ENCODE data around the gene RAF1. TPM values are rescaled to one million over a fixed set of nuclear protein-coding genes. Genes with fewer than 3 reads are reported as not detected.
"Not testable (repeated sequence)": the region's sequence is repeated elsewhere in the genome, so short reads cannot be mapped to it uniquely, and the experiment has no call there.

The RAF1 gene
- polyA plus RNA-seq, 2 of the 4 experiments (the other 2 are of a cell fraction): 56.2 to 94.6 TPM

GRCh38 chr3:12633108-12633507 lies 30.8 kb downstream of the RAF1 start (continued):
- TF ChIP-seq REST (IDR thresholded peaks at IDR 0.05) (no peak), EHF (CRISPR knock-in tag; IDR thresholded peaks at IDR 0.05) (no peak), MAX (IDR thresholded peaks at IDR 0.05) (no peak), USF2 (IDR thresholded peaks at IDR 0.05) (no peak), E2F6 (IDR thresholded peaks at IDR 0.05; ENCODE audit: borderline replicate concordance, low read depth) (no peak)

- ATAC-seq (no peak), FAIRE-seq (no peak), DNase-seq (ENCODE audit: low read depth in 1 of 2, low spot score in 1 of 2) (no peak)
- ChIA-PET POLR2A (interaction anchor here (0.6 kb wide), 1 partner anchor 25 kb away, joined by 12 read pairs; no protein-coding TSS in a partner anchor), CTCF (no interaction called here)
- H3K27ac ChIP-seq: no peak overlapping the region
- no peak overlapping the region for H3K4me3 ChIP-seq
- 91% methylated on average over 2 of the region's 2 CpGs for WGBS (ENCODE audit: missing lambda C conversion rate)
- no peaks in the 10 kb centered on the region for H3K9me3 ChIP-seq
- H3K4me2 ChIP-seq: no peak overlapping the region
- TF ChIP-seq PBX3 (IDR thresholded peaks at IDR 0.05): no peak
- no peak for TF ChIP-seq ZC3H11A (IDR thresholded peaks at IDR 0.05)
- no peak for TF ChIP-seq NPAS2 (CRISPR knock-in tag; IDR thresholded peaks at IDR 0.05; ENCODE audit: borderline replicate concordance)
- H3K4me1 ChIP-seq: peaks cover 7% of the 10 kb centered on the region
Observed at GRCh38 chr3:12632523-12632922, 31.4 kb downstream of the RAF1 start.

- 94% methylated on average over 7 of the region's 7 CpGs for WGBS (ENCODE audit: missing lambda C conversion rate)
- DNase-seq (ENCODE audit: low read depth in 1 of 2, low spot score in 1 of 2); POLR2A ChIA-PET; H3K4me2 ChIP-seq; CTCF ChIA-PET; H3K4me1 ChIP-seq; H3K27ac ChIP-seq; FAIRE-seq; H3K9me3 ChIP-seq; ATAC-seq; H3K4me3 ChIP-seq: not testable (repeated sequence)
Observed at GRCh38 chr3:12630843-12631242, 33.1 kb downstream of the RAF1 start.

- CTCF ChIA-PET: no interaction called here
- DNase-seq (ENCODE audit: low read depth in 1 of 2, low spot score in 1 of 2) (no peak), ATAC-seq (no peak), FAIRE-seq (no peak)
- H3K4me3 ChIP-seq: no peak overlapping the region
- POLR2A ChIA-PET: no interaction called here
- no peak overlapping the region for H3K4me2 ChIP-seq
- WGBS (ENCODE audit: missing lambda C conversion rate): 69% methylated on average over 2 of the region's 2 CpGs
- no peaks in the 10 kb centered on the region for H3K9me3 ChIP-seq
- H3K4me1 ChIP-seq: peaks cover 7% of the 10 kb centered on the region
- H3K27ac ChIP-seq: no peak overlapping the region
- no peak for TF ChIP-seq EP300 (IDR thresholded peaks at IDR 0.05)
- TF ChIP-seq KDM1A (IDR thresholded peaks at IDR 0.05; ENCODE audit: low read depth): no peak
- no peak for TF ChIP-seq CBX8 (IDR thresholded peaks at IDR 0.05)
- TF ChIP-seq BHLHE40 (IDR thresholded peaks at IDR 0.05; ENCODE audit: low read depth, low read length): no peak
- TF ChIP-seq NFE2L2 (conservative IDR thresholded peaks at IDR 0.05; ENCODE audit: low read length): no peak
- no peak for TF ChIP-seq CTCF (IDR thresholded peaks at IDR 0.05)
- no peak for TF ChIP-seq HOXA7 (CRISPR knock-in tag; IDR thresholded peaks at IDR 0.05)
- no peak for TF ChIP-seq PHF8 (IDR thresholded peaks at IDR 0.05; ENCODE audit: borderline replicate concordance, low read depth)
- TF ChIP-seq KDM5A (IDR thresholded peaks at IDR 0.05): no peak
- TF ChIP-seq FOSL2 (IDR thresholded peaks at IDR 0.05): no peak
- TF ChIP-seq FOSL2 (CRISPR knock-in tag; IDR thresholded peaks at IDR 0.05): no peak
- TF ChIP-seq SREBF2 (IDR thresholded peaks at IDR 0.05): no peak
Observed at GRCh38 chr3:12630292-12630691, 33.6 kb downstream of the RAF1 start.

Measured in A549 (cell line).